ENCODE measurements around the gene GNAT3. TPM values are rescaled to one million over a fixed set of nuclear protein-coding genes. Genes with fewer than 3 reads are reported as not detected.

GNAT3 gene
- total RNA-seq, 2 experiments from 2014 or later, result not detected

- ATAC-seq (ENCODE audit: poor library complexity), result no peak
Measured at GRCh38 chr7:80517282-80517747, 5.5 kb upstream of the GNAT3 start.

GRCh38 chr7:80515298-80515697 is 3.4 kb upstream of the GNAT3 start:
- Mint-ChIP-seq H3K4me3 (no peak overlapping the region), H3K36me3 (ENCODE audit: low read depth) (no peaks in the 10 kb centered on the region), H3K4me1 (ENCODE audit: low read depth) (no peaks in the 10 kb centered on the region), H3K27me3 (no peaks in the 10 kb centered on the region), H3K27ac (no peak overlapping the region), H3K9me3 (no peaks in the 10 kb centered on the region)
- Histone ChIP-seq H3K9me3 (ENCODE audit: control insufficient read depth in 1 of 2, insufficient read depth in 1 of 2, low read length in 2 of 2) (peaks cover 0 to 4% of the 10 kb centered on the region in 2 experiments), H3K4me1 (ENCODE audit: insufficient read depth, low read length) (no peaks in the 10 kb centered on the region), H3K27ac (ENCODE audit: low read depth in 1 of 2, low read length in 2 of 2) (no peak overlapping the region), H3K27me3 (ENCODE audit: control insufficient read depth in 1 of 2, insufficient read depth in 2 of 2, low read length in 2 of 2) (no peaks in the 10 kb centered on the region), H3K4me3 (ENCODE audit: low read length) (no peak overlapping the region), H3K36me3 (ENCODE audit: insufficient read depth, low read length) (no peaks in the 10 kb centered on the region)
- ATAC-seq (ENCODE audit: poor library complexity) (no peak), DNase-seq (no peak)
- TF ChIP-seq, protein P1, sequence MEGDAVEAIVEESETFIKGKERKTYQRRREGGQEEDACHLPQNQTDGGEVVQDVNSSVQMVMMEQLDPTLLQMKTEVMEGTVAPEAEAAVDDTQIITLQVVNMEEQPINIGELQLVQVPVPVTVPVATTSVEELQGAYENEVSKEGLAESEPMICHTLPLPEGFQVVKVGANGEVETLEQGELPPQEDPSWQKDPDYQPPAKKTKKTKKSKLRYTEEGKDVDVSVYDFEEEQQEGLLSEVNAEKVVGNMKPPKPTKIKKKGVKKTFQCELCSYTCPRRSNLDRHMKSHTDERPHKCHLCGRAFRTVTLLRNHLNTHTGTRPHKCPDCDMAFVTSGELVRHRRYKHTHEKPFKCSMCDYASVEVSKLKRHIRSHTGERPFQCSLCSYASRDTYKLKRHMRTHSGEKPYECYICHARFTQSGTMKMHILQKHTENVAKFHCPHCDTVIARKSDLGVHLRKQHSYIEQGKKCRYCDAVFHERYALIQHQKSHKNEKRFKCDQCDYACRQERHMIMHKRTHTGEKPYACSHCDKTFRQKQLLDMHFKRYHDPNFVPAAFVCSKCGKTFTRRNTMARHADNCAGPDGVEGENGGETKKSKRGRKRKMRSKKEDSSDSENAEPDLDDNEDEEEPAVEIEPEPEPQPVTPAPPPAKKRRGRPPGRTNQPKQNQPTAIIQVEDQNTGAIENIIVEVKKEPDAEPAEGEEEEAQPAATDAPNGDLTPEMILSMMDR (IDR thresholded peaks at IDR 0.05), result no peak
- intact Hi-C loops (cut with DNase I, micrococcal nuclease), result no loop called here
- POLR2A ChIA-PET, result no interaction called here
- CTCF ChIA-PET, result no interaction called here

More at GRCh38 chr7:80517282-80517747, 5.5 kb upstream of the GNAT3 start:
- H3K4me1 ChIP-seq (ENCODE audit: insufficient read depth, low read length), result no peaks in the 10 kb centered on the region
- Mint-ChIP-seq H3K4me3 (no peak overlapping the region), H3K27ac (no peak overlapping the region), H3K4me1 (ENCODE audit: low read depth) (no peaks in the 10 kb centered on the region), H3K27me3 (no peaks in the 10 kb centered on the region), H3K9me3 (no peaks in the 10 kb centered on the region), H3K36me3 (ENCODE audit: low read depth) (no peaks in the 10 kb centered on the region)
- POLR2A ChIA-PET, result no interaction called here
- intact Hi-C loops (cut with DNase I, micrococcal nuclease), result no loop called here
- H3K27me3 ChIP-seq (ENCODE audit: control insufficient read depth in 1 of 2, insufficient read depth in 2 of 2, low read length in 2 of 2), result no peaks in the 10 kb centered on the region
- H3K4me3 ChIP-seq (ENCODE audit: low read length), result no peak overlapping the region
- CTCF ChIA-PET, result no interaction called here
- H3K9me3 ChIP-seq (ENCODE audit: control insufficient read depth in 1 of 2, insufficient read depth in 1 of 2, low read length in 2 of 2), result peaks cover 0 to 4% of the 10 kb centered on the region in 2 experiments
- H3K36me3 ChIP-seq (ENCODE audit: insufficient read depth, low read length), result no peaks in the 10 kb centered on the region
- H3K27ac ChIP-seq (ENCODE audit: low read depth in 1 of 2, low read length in 2 of 2), result no peak overlapping the region
- no peak for DNase-seq
- TF ChIP-seq, protein P1 (IDR thresholded peaks at IDR 0.05), result no peak

DNA sequence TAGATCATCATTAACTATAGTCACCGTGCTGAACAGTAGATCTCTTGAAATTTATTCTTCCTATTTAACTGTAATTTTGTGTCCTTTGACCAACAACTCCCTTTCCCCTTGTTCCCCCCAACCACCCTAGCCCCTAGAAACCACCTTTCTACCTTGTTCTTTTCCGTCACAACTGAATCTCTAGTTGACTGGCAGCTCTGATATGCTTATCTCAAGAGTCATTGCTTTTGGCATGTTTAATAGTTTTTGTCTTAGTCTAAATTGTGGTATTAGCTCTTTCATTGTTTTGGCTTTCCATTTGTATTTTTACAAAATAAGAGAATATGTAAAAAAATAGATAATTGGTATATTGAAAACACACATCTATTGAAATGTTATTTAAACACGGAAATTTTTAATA is 1.8 kb downstream of the GNAT3 start:
- H3K36me3 ChIP-seq (ENCODE audit: insufficient read depth, low read length), result no peaks in the 10 kb centered on the region
- H3K4me3 Mint-ChIP-seq, result no peak overlapping the region
- TF ChIP-seq, protein P1 (IDR thresholded peaks at IDR 0.05), result no peak
- H3K27ac ChIP-seq (ENCODE audit: low read depth in 1 of 2, low read length in 2 of 2), result no peak overlapping the region
- no peaks in the 10 kb centered on the region for H3K27me3 Mint-ChIP-seq
- ATAC-seq (ENCODE audit: poor library complexity), result no peak
- H3K36me3 Mint-ChIP-seq (ENCODE audit: low read depth), result no peaks in the 10 kb centered on the region
- CTCF ChIA-PET, result no interaction called here
- H3K9me3 ChIP-seq (ENCODE audit: control insufficient read depth in 1 of 2, insufficient read depth in 1 of 2, low read length in 2 of 2), result no peaks in the 10 kb centered on the region
- no peaks in the 10 kb centered on the region for H3K9me3 Mint-ChIP-seq
- H3K4me1 ChIP-seq (ENCODE audit: insufficient read depth, low read length), result no peaks in the 10 kb centered on the region
- no peak overlapping the region for H3K27ac Mint-ChIP-seq
- intact Hi-C loops (cut with DNase I, micrococcal nuclease), result no loop called here
- H3K27me3 ChIP-seq (ENCODE audit: control insufficient read depth in 1 of 2, insufficient read depth in 2 of 2, low read length in 2 of 2), result no peaks in the 10 kb centered on the region
- POLR2A ChIA-PET, result no interaction called here
- no peaks in the 10 kb centered on the region for H3K4me1 Mint-ChIP-seq (ENCODE audit: low read depth)
- H3K4me3 ChIP-seq (ENCODE audit: low read length), result no peak overlapping the region
- DNase-seq, result no peak
